GM18508 (cell line): ENCODE measurements around the gene SMG6.

Experiments
- ATAC-seq: cut with Tn5 transposase; IDR thresholded peaks from one replicate; pipeline ENCODE4 v1.9.1; 2021; ENCODE audit warnings: moderate number of reproducible peaks; ENCODE audit not compliant: insufficient read depth, unreplicated experiment

The SMG6 gene

DNA sequence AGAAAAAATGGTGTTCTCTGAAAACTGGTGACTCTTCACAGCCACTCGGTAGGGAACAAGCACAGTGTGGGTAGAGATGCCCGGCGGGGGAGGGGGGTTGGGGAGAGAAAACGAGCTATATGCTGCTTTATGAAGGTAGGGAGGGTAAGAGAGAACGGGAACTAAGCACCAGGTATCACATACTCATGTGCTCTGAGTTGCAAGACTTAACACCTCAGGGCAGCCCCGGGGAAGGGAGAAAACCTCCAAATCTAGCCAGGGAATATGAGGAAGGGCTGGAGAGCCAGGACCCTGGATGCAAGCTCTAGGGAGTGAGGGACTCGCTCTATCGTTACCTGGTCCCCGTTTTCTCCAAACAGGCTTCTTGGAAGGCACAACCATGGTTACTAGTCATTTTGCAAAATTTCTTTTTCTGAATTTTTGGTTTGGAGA lies 213.4 kb downstream of the SMG6 start:
- no peak for ATAC-seq

DNA sequence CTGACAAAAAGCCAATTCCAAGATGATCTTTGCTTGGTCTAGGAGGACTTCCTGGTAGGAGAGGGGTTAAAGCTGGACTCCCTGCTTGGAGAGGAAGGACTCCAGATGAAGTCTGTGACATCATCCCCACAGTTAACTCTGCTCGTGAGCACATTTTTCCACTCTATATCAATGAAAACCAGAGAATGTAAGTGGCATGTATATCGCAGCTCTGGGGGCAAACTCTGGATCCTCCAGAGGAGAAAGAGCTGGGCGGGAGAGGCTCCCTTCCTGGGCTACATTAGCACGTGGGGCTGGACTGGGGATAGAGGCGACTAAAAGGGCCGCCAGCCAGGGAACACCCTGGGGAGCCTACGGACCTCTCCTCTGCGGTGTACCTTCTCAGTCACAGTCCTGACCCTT lies 214.6 kb downstream of the SMG6 start:
- no peak for ATAC-seq

DNA sequence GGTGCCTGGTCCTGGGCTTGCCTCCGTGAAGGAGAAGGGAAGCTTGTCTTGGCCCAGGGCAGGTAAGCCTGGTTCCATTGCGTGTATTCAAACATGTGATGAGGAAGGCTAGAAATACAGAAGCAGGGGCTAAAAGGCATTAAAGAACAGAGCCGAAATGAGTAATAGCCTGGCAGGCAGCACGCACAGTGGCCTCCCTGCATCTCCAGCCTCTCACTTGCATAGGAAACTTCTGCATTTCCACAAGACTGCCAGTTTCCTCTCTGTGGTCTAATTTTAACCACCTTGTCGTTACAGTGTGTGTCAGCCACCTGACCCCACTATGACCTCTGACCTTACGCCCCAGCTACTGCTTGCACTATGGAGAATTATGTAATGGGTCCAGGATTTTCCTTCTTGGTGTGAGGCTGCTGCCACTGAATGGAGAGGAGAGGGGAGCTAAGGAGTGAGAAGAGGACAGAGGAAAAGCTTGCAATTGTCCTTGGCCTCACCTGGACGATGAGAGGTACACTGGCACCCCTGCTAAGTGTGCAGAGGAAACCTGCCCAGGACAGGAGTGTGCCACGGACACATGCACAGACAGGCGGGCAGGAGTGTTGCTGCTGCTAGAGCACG lies 215.9 kb downstream of the SMG6 start:
- ATAC-seq: no peak

DNA sequence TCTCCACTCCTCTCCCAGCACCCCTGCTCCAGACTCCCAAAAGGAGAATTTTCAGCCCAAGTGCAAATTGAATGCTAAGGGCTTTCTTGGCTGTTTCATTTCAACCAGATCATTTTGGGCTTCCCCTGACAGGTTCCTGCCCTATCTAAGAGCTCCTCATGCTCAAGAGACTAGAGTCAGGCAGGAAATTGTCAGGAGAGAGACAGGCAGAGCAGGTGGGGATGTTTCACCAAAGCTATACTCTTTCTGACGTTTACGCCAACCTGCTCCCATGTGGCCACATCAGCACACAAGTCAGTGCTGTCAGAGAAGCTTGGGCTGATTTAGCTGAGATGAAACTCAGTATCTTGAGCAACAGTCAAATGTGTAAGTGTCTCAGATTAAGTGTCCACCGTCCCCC lies 217.3 kb downstream of the SMG6 start:
- no peak for ATAC-seq

DNA sequence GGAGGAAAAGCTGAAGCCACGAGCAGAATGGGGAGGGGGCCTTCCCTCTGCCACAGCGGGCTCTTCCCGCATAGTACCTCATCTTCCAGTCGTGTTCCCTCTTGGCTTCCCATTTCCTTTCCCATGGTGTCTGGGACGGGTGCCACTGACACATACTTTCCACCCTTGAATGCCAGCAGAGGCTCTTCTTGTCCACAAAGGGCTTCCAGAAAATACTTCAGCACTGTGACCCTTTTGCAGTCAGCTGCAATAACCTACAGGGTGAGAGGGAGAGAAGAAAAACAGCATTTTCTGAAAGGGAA lies 218.0 kb downstream of the SMG6 start:
- ATAC-seq: no peak

DNA sequence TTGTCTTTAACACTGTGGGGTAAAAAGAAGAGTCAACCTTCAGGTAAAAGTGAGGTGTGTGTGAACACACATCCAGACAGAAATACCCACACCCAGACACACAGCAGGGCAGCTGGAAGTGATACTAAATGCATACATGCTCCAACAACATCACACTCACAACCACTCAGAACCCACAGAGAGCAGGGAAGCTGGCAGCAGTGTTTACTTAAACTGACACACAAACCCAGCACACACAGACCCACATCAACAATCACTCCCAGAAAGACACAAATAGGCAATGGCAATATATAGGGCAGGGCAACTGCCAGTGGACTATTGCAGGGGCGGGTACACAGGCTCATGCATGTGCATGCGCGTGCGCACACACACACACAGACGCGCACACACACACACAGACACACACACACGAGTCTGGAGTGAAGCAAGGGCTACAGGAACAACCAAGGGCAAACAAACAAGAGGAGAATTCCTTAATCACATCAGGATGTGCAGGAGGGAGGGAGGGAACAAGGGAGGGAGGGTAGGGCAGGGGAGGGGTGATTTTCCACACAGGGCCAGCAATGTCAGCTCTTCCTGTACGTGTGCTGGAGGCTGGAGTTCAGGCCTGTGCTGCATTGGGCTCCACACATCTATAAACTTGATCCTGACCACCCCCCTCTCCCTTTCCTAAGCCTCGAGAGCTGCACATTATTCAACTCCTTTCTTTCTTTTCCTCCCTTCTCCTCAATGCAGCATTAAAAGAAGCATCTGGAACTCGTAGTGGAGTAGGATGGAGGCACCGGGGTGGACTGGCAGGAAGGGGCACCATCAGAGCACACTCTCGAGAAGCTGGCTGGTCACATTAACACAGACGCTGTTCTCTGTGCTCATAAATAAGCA lies 218.6 kb downstream of the SMG6 start:
- ATAC-seq: no peak

DNA sequence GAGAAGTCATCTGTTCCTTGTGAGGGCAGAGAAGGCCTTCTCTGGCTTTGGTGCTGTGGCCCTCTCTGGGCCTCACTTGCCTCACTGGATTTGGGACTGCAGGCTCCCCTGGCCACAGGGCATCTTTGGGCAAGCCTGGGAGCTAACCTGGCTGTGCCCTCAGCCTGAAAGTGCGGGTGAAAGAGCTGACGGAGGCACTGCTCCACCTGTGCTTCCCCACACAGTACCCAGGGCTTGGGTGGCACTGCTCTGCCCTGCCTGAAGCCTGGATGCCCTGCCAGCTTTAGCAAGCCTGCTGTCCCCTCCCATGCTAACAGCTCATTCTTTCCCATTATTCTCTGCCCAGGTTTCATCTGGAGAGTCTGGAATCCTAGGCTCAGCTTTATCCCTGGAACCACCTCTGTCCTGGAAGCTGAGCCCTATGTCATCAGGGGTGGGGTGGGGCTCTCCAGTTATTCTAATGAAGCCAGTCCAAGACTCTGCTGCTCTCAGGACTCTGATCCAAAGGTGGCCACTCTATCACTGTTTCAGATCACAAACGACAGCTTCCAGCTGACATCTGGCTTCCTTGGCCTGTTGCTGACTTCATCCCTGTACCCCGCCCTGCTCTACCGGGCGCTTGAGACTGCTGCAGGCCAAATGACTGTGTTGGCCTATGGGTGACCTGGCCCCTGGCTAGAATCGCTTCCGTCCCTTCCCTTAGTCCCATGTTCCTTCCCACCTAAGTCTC lies 219.4 kb downstream of the SMG6 start:
- no peak for ATAC-seq

DNA sequence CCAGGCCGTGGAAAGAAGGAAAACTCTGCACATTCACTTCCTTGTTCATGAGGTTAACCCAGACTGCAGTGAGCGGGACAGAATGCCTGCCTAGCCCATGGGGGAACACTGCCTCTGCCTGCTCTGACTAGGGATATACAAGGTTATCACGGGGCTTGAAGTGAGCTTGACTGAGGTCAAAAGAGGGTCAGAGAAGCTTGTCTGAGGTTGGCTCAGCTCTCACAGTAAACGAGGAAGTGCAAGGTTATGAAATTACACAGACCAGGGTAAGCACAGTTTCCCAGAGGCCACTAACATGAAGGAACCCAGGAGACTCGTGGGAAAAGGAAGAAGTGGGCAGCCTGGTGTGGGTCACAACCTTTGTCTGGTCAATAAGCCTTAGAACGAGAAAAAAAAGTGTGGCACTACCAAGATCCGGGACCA lies 220.0 kb downstream of the SMG6 start:
- no peak for ATAC-seq

DNA sequence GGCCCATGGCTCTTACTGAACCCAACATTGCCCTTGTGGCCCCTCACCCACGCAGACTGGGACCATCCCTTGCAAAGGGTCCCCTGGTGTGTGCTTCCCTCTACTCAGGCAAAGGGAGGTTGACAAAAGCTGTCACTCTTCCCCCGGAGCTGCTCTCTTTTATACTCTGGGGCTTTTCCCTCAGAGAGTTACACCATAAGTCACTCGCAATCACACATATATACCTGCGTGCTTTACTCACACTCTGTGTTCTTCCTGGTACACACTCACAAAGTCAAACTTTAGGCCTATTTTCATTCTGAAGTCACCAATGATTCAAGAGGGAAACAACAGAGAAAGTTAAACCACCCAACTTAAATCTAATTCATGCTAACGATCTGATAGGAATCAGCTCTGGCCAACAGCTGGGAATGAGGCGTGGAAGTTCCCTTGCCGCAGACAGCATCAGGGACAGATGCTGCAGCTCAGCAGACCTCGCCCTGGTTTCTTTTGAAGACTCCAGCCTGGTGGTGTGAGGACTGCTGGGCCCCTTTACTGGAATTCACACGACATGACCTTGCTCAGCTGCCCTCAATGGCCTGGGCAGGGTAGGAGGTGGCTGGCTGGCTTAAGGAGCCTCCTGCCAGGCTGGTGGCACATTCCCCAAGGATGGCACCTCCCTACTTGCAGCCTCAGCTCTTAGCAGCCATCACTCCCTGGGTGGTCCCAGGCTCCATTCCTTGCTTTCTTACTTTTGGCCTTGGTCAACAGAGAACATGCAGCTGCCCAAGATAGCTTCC lies 221.4 kb downstream of the SMG6 start:
- ATAC-seq: no peak

DNA sequence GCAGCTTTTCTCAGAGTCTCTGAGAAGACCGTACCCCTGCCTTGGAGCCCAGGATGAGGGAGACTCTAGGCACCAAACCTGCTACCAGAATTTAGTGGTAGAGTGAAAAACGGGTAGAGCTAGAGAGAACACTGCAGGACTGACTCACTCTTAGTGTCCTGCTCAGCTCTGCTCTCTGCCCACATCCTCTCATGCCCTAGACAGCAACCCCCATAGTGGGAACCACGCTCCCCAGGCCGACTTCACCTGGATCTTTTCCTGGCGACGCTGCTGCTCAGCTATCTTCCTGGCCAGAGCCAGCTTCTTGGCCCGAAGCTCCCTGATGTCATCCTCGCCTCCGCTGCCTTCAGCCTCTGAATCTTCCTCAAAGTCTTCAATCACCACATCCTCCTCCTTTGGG lies 222.0 kb downstream of the SMG6 start:
- no peak for ATAC-seq

DNA sequence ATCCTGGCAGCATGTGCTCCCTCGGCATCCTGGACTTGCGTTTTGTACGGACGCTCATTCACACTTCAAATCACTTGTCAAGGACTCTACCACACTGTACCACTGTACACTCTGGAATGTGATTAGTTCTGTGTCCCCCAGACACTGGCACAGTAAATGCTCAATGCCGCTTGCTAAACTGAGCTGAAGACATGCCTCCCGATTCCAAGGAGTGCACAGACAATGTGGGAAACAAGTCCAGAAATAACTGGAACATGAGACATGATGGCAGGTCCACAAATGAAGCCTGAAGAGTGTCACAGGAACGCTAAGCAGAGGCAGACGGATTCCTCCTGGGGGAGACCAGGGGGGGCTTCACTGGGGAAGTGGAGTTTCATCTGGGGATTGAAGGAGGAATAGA lies 226.5 kb downstream of the SMG6 start:
- no peak for ATAC-seq

DNA sequence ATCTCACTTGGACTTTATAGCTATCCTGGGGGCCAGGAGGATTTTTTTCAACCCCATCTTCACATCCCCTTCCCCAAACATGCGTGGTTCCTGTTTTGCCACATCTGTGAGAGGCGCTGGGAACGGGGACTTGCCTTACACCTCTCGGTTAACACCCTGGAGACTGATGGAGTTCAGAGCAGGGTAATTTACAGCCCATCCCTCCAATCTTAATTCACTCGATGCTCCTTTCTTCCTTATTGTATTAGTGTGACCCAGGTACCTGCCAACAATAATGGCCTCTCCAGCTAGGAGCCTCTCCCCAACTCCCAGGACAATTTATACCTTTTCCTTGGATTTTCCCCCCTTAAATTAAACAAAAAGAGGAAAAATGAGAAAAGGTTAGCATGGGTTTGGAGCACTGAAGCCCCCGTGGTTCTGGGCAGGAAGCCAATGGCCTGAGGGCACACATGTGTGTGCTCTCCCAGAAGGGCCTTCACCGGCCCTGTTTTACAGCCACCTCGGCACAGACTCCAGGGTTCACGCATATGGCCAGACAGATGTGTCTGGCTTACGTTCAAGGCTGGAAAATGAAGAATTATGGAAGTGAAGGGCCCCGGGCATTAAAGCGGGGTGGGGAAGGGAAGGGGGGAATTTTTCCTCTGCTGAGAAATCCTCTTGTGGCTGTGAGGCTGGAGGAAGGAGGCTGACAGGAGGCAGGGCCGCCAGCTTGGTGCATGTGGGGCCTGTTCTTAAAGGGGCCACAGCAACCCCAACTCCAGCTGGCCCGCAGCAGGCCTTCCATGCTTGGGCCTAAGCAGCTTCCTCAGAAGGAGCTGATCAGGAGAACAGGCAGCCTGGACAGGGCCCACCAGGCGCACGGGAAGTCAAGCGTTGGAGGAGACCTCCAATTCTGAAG lies 227.2 kb downstream of the SMG6 start:
- no peak for ATAC-seq

DNA sequence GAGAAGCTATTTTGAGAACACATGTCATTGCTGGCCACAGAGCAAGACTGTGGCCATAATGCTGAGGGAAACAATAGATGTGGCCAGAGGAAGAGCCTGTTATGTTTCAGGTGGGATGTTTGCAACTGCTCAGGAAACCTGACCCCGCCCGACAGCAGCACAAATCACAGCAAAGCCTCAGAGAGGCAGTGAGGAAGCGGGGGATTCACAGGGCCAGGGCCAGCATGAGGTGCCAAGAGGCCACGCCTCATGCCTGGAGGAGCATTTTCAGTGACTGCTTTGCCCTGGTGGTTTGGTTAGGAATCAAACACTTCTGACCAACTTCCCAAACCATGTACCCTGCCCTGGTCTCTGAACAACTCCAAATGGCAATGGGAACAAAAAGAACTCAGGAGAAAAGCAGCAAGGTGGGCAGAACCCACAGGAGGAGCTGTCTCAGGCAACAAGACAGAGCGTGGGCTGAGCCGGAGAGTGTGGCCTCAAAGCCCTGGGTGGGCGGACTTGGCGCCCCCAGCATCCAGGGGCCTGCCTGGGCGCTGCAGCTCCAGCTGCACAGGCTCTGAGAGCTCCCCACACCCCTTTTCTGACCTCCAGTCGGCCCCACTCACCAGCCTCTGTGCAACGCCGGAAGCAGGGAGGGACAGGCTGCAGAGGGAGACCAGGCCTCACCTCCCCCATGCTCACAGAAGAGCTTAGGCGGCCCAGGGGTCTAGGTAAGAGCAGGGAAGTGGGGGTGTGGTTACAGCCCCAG lies 228.1 kb downstream of the SMG6 start:
- ATAC-seq: no peak

DNA sequence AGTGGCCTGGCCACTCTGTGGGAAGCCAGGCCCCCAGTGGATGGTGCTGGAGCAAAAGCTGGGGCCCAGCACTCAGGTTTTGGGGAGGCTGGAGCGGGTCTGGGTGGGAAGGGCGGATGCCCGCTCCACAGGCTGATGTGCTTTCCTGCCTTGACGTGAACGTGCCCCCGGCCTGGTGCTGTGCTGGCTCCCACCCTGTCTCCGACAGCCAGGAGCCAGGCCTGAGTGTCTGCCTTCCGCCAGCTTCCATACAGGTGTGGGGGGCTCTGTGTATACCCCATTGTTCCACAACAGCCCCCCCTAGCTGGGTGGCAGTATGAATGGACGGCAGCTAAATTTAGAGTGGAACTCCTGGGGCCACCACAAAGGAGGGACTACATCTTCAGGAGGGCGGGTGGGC lies 228.7 kb downstream of the SMG6 start:
- no peak for ATAC-seq

DNA sequence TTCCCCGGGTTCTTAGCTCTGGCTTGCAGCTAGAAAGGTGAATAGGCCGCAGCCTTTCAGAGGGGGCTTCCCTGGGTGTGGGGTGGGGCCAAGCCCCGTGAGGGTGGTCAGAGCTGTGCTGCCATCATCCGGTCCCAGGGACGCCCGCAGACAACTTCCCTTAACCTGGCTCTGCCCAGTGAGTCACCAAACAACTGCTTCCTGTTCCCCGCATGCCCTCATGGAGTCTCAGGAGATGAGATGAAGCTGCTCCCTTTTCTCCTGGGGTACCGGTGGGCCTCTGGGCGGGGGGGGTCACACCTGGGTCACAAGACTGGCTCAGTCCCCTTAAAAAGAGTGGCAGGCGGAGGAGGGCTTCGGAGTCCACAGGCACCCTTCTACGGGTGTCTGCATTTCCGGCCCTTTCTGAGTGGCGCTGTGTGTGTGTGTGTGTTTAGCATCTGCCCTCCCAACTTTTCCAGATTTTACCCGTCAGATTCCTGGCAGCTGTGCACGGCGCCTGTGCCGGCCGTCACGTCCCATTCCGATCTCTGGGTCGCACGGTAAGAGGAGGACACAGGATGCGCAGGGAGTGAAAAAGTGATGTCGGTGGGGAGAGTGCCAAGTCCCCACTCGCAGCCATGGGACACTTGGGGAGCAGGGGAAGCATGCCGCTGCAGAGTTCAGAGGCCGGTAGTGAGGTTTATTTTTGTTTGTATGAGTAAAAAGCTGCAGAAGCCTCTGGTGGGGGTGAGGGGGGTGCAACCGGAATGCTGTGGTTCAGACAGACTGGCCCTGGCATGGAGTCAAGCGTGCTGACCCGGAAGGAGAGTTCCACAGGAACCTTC lies 231.9 kb downstream of the SMG6 start:
- no peak for ATAC-seq

DNA sequence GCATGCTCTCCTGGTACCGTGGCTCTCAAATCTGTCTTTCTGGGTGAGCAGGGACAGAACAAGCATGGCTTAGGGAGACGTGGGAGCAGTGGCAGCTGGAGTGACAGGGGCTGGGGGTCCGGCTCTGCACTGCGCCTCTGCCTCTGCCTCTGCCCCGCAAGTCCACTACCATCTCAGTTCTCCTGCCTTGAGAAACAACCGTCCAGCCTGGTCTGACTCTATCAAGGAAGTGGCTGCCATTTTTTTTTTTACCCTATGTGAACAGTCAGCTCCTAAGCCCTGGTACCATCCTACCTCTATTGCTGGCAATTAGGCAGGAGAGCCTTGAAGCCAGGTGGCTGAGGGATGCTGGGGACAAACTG lies 232.6 kb downstream of the SMG6 start:
- ATAC-seq: no peak

DNA sequence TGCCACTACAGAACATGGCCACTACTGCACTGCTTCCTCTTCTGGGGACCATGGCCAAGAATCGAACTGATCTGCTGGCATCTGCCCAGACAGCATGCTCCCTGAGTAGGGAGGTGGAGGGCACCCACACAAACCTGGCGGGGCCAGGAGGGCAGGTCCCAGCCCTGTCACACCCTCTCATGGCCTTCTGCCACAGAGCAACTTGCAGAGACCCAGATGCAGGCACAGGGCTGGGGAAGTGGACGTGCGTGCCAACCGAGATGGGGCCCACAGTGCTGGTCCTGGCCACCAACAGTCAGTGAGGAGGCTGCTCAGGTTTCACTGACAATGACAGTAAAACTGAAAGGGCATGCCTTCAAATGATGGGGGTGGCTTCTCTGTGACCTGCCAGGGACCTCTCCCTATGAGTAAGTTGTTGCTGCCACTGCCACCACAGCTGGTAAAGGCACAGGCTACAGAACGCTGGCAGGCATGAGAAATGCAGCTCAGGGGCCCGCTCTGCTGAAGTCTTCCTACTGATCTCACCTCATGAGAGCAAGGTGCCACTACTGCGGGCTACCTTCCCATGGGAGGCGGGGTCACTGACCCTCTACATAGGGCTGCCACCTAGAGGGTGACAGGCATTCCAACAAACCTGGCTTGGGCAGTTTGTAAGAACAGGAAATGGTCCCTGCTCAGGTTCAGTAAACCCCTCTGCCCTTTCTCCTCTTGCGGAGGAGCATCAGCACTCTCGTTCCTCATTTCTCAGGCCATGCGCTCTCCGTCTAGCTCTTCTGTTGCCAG lies 233.2 kb downstream of the SMG6 start:
- ATAC-seq: peak; percentile 73
